Loucy (cell line): Measurements from ENCODE around the gene PPM1L.

Experiments
- H2AFZ ChIP-seq: fragments of 200-600 bp; sonication (generic); 2 replicates; pipeline ENCODE4 v1.6.0; 2016; ENCODE audit warnings: antibody characterized with exemption, mild to moderate bottlenecking, low read length, moderate library complexity
- H3F3A ChIP-seq: fragments of 200-600 bp; 2 replicates; pipeline ENCODE4 v1.6.0; 2016; ENCODE audit warnings: antibody characterized with exemption, low read depth, mild to moderate bottlenecking
- H3K27me3 ChIP-seq: fragments of 200-600 bp; sonication (generic); 2 replicates; pipeline ENCODE4 v1.6.1; 2014; ENCODE audit warnings: low read length, mild to moderate bottlenecking; ENCODE audit not compliant: insufficient read depth, poor library complexity, severe bottlenecking
- H3K36me3 ChIP-seq: fragments of 200-600 bp; sonication (generic); 2 replicates; pipeline ENCODE4 v1.6.1; 2016; ENCODE audit warnings: low read length; ENCODE audit not compliant: insufficient read depth
- H3K4me1 ChIP-seq: fragments of 200-600 bp; sonication (generic); 2 replicates; pipeline ENCODE4 v1.5.1; 2014; ENCODE audit warnings: low read length, mild to moderate bottlenecking; ENCODE audit not compliant: insufficient read depth, poor library complexity, severe bottlenecking
- H3K4me2 ChIP-seq: fragments of 200-600 bp; sonication (generic); 2 replicates; pipeline ENCODE4 v1.6.0; 2014; ENCODE audit warnings: antibody characterized with exemption, low read length, low read depth, mild to moderate bottlenecking; ENCODE audit not compliant: poor library complexity, severe bottlenecking
- H3K4me3 ChIP-seq: fragments of 200-600 bp; sonication (generic); 2 replicates; pipeline ENCODE4 v1.5.1; 2014; ENCODE audit warnings: low read length, mild to moderate bottlenecking, mixed read lengths; ENCODE audit not compliant: poor library complexity, severe bottlenecking
- H3K79me2 ChIP-seq: fragments of 200-600 bp; sonication (generic); 2 replicates; pipeline ENCODE4 v1.6.1; 2014; ENCODE audit warnings: low read length; ENCODE audit not compliant: insufficient read depth
- H3K9ac ChIP-seq: fragments of 200-600 bp; sonication (generic); 2 replicates; pipeline ENCODE4 v1.6.0; 2014; ENCODE audit warnings: mild to moderate bottlenecking, low read depth, low read length, moderate library complexity; ENCODE audit not compliant: poor library complexity, severe bottlenecking
- H3K9me2 ChIP-seq: fragments of 200-600 bp; sonication (generic); replicated peaks from 2 replicates; pipeline ENCODE4 v1.6.1; 2016; ENCODE audit warnings: low read depth, low read length, mixed read lengths
- H3K9me3 ChIP-seq: fragments of 200-600 bp; sonication (generic); 2 replicates; pipeline ENCODE4 v1.6.1; 2014; ENCODE audit warnings: mild to moderate bottlenecking, antibody characterized with exemption, low read length, low read depth; ENCODE audit not compliant: insufficient read depth
- H4K20me1 ChIP-seq: fragments of 200-600 bp; sonication (generic); 2 replicates; pipeline ENCODE4 v1.6.0; 2014; ENCODE audit warnings: antibody characterized with exemption, low read length, mild to moderate bottlenecking; ENCODE audit not compliant: insufficient read depth, poor library complexity, severe bottlenecking
- EZH2phosphoT487 ChIP-seq: fragments of 200-600 bp; IDR thresholded peaks from 2 replicates; pipeline ENCODE4 v1.6.1; 2018; ENCODE audit warnings: antibody characterized with exemption, mild to moderate bottlenecking, moderate library complexity, borderline replicate concordance
- TF ChIP-seq, protein P1 (sequence below): fragments of 200-600 bp; sonication (generic); conservative IDR thresholded peaks from 2 replicates; pipeline ENCODE4 v1.5.1; 2014; ENCODE audit warnings: mild to moderate bottlenecking, antibody characterized with exemption, low read length

The PPM1L gene

DNA sequence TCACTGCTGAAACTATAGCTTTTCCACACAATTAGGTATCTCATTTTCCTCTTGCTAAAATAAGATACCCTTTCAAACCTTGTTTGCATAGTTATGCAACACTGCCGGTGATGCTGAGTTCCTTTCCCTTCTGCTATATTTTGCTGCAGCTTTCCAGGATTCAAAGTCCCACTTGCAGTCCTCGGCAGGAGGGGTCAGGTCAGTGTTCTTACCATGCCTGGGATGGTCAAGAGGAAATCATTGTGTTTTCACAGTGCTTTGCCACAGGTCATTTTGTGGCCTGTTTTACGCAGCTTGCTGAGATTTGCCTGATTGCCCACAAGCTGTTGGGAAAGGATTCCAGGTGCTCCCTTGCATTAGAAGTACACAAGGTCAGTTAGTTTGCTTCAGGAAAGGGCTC is 192.2 kb downstream of the PPM1L start:
- Histone ChIP-seq H3K4me2 (no peak overlapping the region), H4K20me1 (no peaks in the 10 kb centered on the region), H3K9me3 (no peaks in the 10 kb centered on the region), H3K9me2 (no peaks in the 10 kb centered on the region), H3K79me2 (no peaks in the 10 kb centered on the region), H3K4me3 (no peak overlapping the region), H3K36me3 (no peaks in the 10 kb centered on the region), H2AFZ (no peak overlapping the region), H3F3A (no peaks in the 10 kb centered on the region), H3K9ac (no peak overlapping the region), H3K27me3 (peaks cover 6% of the 10 kb centered on the region), H3K4me1 (peaks cover 17% of the 10 kb centered on the region)
- no peak for TF ChIP-seq EZH2phosphoT487
- TF ChIP-seq, protein P1, sequence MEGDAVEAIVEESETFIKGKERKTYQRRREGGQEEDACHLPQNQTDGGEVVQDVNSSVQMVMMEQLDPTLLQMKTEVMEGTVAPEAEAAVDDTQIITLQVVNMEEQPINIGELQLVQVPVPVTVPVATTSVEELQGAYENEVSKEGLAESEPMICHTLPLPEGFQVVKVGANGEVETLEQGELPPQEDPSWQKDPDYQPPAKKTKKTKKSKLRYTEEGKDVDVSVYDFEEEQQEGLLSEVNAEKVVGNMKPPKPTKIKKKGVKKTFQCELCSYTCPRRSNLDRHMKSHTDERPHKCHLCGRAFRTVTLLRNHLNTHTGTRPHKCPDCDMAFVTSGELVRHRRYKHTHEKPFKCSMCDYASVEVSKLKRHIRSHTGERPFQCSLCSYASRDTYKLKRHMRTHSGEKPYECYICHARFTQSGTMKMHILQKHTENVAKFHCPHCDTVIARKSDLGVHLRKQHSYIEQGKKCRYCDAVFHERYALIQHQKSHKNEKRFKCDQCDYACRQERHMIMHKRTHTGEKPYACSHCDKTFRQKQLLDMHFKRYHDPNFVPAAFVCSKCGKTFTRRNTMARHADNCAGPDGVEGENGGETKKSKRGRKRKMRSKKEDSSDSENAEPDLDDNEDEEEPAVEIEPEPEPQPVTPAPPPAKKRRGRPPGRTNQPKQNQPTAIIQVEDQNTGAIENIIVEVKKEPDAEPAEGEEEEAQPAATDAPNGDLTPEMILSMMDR, result no peak

DNA sequence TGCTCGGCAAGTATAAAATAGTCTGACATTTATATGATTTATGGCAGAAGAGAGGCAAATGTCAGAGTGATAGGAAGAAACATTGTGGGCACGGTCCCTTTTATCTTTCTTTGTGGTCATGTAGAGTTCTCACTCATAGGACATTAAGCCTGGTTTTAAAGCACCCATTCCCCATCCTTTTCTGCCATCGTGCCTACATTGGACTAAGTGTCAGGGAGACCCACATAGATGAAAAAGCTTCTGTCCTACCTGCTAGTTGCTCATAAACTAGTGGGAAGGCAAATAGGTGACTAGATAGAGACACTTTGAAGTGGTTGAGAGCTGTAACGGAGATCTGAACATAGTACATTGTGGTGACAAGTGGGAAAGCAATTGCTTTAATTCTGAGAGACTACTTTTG is 193.4 kb downstream of the PPM1L start:
- H3K4me3 ChIP-seq, result no peak overlapping the region
- no peaks in the 10 kb centered on the region for H3K9me2 ChIP-seq
- no peaks in the 10 kb centered on the region for H3K9me3 ChIP-seq
- H3K9ac ChIP-seq, result no peak overlapping the region
- peaks cover 17% of the 10 kb centered on the region for H3K4me1 ChIP-seq
- no peak overlapping the region for H2AFZ ChIP-seq
- H3K36me3 ChIP-seq, result no peaks in the 10 kb centered on the region
- peak overlapping the region; percentile 19 for H3K4me2 ChIP-seq
- TF ChIP-seq, protein P1, result no peak
- TF ChIP-seq EZH2phosphoT487, result no peak
- peaks cover 6% of the 10 kb centered on the region for H3K27me3 ChIP-seq
- no peaks in the 10 kb centered on the region for H3F3A ChIP-seq
- H3K79me2 ChIP-seq, result no peaks in the 10 kb centered on the region
- no peaks in the 10 kb centered on the region for H4K20me1 ChIP-seq

DNA sequence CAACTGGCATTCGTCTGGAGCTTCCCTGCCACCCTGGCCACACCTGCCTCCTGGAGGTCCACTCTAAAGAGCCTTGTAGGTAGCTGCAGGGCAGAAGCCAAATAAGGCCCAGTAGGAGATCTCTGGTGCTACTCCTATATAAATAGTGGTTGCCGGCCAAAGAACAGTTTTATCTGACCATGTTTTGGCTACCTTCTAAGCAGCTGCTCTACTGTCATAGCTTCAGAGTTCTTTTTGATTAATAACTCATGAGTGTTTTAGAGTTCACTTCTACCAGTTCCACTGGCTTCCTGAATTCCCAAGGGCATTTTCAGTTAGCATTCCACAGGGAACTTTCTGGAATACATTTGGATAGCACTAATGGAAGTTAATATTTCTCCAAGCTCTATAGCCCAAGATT is 194.5 kb downstream of the PPM1L start:
- H4K20me1 ChIP-seq, result no peaks in the 10 kb centered on the region
- H3K9me3 ChIP-seq, result no peaks in the 10 kb centered on the region
- TF ChIP-seq EZH2phosphoT487, result no peak
- TF ChIP-seq, protein P1, result no peak

More for the DNA sequence above, 194.5 kb downstream of the PPM1L start:
- no peaks in the 10 kb centered on the region for H3K79me2 ChIP-seq
- no peaks in the 10 kb centered on the region for H3F3A ChIP-seq
- H3K4me1 ChIP-seq, result peaks cover 17% of the 10 kb centered on the region
- H3K9me2 ChIP-seq, result no peaks in the 10 kb centered on the region
- H3K4me2 ChIP-seq, result no peak overlapping the region
- peaks cover 6% of the 10 kb centered on the region for H3K27me3 ChIP-seq
- H3K4me3 ChIP-seq, result no peak overlapping the region
- H3K36me3 ChIP-seq, result no peaks in the 10 kb centered on the region
- H3K9ac ChIP-seq, result no peak overlapping the region
- H2AFZ ChIP-seq, result no peak overlapping the region
